Stimulated activated CD4-positive, alpha-beta T cell treated with anti-CD3 and anti-CD28 coated beads, TNF-alpha, amount 100 ng/mL, for 48 hours (primary cell): ENCODE measurements around the gene ENKD1.
A peak's percentile ranks its signal among the peaks of the same experiment; 100 is the strongest.
"Not testable (repeated sequence)": the region's sequence is repeated elsewhere in the genome, so short reads cannot be mapped to it uniquely, and the experiment has no call there.

Experiments
- DNase-seq, 3 donors: peaks; one replicate each; pipeline ENCODE4 v3.0.0-alpha.2; 2020; ENCODE audit warnings: low read depth in 3 of 3

The ENKD1 gene, protein sequence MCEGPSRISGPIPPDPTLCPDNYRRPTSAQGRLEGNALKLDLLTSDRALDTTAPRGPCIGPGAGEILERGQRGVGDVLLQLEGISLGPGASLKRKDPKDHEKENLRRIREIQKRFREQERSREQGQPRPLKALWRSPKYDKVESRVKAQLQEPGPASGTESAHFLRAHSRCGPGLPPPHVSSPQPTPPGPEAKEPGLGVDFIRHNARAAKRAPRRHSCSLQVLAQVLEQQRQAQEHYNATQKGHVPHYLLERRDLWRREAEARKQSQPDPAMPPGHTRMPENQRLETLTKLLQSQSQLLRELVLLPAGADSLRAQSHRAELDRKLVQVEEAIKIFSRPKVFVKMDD

DNA sequence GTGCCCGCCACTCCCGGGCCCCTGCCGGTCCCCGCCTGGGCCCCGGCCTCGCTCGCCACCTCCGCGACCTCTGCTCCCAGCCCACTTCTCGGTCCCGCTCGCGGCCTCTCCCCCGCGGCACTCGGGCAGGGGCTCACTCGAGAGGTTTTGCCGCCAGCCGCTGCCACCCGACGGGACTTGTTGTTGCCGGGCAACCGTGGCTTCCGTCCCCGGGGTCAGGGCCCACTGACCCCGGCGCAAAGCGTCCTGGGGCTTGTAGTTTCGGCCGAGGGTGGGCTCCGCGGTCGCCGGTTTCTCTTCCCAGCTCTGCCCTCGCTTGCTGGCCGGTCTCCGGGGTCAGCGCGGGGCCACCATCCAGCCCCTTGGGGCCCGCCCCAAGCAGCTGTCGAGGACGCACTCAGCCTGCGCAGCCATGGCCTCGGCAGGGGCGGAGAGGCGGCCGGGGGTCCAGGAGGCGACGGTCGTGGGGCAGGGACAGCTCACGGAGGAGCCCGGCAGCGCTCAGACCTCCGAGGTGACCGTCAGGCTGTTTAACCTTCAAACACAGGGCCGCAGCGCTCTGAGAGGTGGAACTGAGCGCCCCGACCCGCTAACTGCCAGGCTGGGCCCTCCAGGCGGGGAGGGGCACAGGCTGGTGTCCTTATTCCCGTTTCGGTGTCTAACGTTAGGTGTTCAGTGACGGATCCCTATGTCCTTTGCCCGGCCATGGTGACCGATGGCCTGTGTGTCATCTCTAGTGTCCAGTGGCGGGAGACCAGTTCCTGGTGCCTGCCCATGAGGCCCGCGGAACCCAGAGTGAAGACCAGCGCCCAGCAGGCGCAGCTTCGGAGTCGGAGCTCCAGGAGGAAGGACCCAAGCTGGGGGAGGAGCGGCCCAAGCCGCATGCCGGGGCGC, at the start of gene ENKD1, which contains the start of gene C16orf86:
Gene ENKD1, minus strand, starts transcription at position 192 of the 894 bp plus-strand sequence. CDS start 308 bp downstream, outside the sequence.
Gene C16orf86, plus strand, starts transcription at position 256 of the 894 bp plus-strand sequence. Its CDS starts 157 bp downstream, at position 413.
- DNase-seq = peak; percentile 66 to 75 (median 69)

- DNase-seq = no peak
Observed at GRCh38 chr16:67716097-67716496, 49.5 kb upstream of the ENKD1 start.

DNA sequence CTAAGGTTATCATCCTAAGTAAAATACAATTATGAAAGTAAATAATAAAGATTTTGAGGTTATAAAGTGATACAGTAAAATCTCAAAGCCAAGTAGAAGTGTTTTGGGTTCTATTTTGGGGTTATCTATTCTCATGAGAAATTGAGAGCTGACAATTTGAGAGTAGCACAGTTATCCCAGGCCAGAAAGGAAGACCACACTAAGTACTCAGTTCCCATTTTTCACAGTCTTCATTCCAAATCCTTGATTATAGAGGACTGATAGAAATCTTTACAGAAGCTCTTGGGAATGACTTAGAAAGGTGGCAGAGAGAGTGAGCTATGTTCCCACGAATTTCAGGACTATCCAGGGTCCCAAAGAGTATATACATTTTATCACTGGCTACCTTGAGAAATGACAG, 48.0 kb upstream of the ENKD1 start:
- no peak for DNase-seq

DNA sequence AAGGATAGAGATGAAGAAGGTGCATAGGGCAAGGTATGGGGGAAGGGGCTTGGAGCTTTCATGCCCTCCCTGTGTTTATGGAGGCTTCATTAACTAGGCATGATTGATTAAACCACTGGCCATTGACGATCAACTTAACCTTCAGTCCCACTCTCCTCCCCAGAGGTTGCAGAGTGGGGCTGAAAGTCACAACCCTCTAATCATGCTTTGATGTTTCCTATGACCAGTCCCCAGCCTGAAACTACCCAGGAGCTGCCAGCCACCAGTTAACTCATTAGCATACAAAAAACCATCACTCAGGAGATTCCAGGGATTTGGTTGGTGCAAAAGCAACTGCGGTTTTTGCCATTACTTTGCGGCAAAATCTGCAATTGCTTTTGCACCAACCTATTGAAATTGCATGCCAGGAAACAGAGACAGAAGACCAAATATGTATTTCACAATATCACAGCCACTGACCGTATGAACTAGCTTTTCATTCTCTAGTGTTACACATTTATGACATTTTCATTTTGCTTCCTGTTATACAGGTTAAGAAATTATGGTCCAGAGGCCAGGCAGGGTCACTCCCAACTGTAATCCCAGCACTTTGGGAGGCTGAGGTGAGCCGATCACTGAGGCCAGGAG, 47.2 kb upstream of the ENKD1 start:
- DNase-seq = no peak

- no peak for DNase-seq
Observed at GRCh38 chr16:67710607-67711006, 44.1 kb upstream of the ENKD1 start.

DNA sequence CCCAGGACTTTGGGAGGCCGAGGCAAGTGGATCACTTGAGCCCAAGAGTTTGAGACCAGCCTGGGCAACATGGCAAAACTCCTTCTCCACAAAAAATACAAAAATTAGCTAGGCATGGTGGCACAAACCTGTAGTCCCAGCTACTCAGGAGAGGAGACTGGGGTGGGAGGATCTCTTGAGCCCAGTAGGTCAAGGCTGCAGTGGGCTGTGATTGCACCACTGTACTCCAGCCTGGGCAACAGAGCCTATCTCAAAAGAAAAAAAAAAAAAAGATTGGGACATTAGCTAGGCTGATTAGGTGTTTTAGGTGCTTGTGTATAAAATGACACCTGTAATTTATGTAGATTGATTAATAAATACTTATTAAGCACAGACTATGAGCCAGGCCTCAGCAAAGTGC, 42.5 kb upstream of the ENKD1 start:
- DNase-seq = no peak

DNA sequence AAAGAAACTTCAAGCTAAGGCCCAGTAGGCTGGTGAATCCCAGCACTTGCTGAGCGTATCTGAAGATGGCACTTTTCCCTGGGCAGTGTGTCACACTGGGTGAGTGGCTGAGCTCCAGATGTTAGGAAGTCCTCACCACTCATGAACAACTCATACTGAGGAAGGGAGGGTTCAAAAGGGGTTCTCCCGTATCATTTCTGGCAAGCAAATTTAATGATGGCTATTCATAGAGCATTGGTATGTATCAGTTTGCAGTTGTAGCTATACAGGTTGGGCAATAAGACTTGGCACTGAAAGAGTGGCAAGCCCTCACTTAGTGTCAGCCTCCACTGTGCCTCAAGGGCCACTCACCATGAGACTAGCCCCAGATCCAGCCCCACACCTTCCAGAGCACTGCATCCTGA, 41.8 kb upstream of the ENKD1 start:
- DNase-seq = no peak

DNA sequence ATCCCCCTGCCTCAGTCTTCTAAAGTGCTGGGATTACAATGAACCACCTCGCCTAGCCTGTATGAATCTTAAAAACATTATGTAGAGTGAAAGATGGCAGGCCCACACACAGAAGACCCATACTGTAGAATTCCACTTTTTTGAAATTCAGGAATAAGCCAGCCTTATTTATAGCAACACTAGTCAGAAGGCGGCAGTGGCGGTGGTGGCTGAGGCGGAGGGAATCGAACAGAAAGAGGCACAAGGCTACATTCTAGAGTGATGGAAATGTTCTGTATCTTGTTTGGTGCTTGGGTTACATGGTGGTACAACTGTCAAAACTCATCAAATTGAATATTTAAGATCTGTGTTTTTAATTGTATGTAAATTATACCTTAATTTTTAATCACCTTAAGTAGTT, 41.2 kb upstream of the ENKD1 start:
- no peak for DNase-seq

DNA sequence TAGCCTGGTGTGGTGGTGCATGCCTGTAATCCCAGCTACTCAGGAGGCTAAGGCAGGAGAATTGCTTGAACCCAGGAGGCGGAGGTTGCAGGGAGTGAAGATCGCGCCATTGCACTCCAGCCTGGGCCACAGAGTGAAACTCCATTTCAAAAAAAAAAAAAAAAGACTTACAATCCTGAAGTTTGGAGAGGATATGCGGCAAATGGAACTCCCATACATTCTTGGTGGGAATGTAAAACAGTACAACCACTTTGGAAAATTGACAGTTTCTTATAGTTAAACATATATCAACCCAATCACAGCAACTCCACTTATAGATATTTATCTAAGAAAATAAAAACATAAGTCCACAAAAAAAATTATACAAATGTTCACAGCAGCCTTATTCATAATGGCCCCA, 40.7 kb upstream of the ENKD1 start:
- DNase-seq = no peak

- no peak for DNase-seq
Observed at GRCh38 chr16:67704110-67704509, 37.6 kb upstream of the ENKD1 start.

DNA sequence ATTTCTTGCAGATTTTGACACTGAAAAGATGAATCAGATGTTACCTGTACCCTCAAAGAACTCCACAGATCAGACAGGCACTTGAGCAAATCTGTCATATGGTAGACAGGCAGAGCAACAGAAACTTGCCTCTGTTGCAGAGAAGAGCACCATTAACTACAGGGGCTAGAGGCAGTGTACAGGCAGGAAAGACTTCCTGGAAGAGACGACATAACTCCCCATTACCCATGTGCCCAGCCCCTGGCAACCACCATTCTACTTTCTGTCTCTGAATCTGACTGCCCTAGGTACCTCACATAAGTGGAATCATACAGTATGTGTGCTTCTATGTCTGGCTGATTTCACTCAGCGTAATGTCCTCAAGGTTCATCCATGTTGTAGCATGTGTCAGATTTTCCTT, 37.1 kb upstream of the ENKD1 start:
- no peak for DNase-seq

GRCh38 chr16:67702130-67702529, 35.6 kb upstream of the ENKD1 start:
- DNase-seq = no peak

- no peak for DNase-seq
Observed at GRCh38 chr16:67701420-67701819, 34.9 kb upstream of the ENKD1 start.

DNA sequence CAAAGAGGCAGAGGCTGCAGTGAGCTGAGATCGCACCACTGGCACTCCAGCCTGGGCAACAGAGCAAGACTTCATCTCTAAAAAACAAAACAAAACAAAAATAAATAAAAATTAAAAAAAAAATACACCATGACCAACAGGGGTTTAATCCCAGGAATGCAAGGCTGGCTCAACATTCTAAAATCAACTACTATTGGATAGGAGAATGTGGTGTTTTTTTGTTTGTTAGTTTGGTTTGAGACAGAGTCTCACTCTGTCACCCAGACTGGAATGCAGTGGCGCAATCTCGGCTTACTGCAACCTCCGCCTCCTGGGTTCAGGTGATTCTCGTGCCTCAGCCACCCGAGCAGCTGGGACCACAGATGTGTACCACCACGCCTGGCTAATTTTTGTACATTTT, 32.7 kb upstream of the ENKD1 start:
- DNase-seq = no peak

- DNase-seq = no peak
Observed at GRCh38 chr16:67697422-67698185, 31.1 kb upstream of the ENKD1 start.

DNA sequence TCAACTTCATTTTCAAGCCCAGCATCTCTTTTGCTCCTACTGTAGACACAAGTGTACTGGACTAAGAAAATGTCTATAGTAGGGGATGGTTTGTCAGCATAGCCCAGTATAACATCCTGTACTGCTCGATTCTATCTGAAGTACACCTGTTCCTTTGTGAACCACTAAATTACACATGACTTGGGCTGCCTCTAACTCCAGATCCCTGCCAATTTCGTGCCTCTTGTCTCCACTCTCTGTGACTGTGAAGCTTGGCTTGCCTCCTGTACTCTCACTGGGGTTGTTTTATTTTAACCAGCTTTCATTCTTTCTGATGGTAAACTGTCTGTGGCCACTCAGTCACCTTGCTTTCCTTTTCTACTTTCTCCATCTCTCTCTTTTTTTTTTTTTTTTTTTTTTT, 28.1 kb upstream of the ENKD1 start:
- DNase-seq = no peak

- DNase-seq = not testable (repeated sequence)
Observed at GRCh38 chr16:67693517-67694285, 27.2 kb upstream of the ENKD1 start.

- no peak for DNase-seq
Observed at GRCh38 chr16:67685388-67686112, 19.0 kb upstream of the ENKD1 start.

GRCh38 chr16:67683767-67684166, 17.2 kb upstream of the ENKD1 start:
- DNase-seq = no peak
